Kidney glomerular epithelial cell (primary cell): Measurements from ENCODE around the gene COL11A2.

ENCODE experiments used
- DNase-seq: peaks from one replicate; lab custom pipeline; 2025; lab: John Stamatoyannopoulos, UW

The COL11A2 gene

GRCh38 chr6:33206027-33206863, 14.0 kb upstream of the COL11A2 start:
- DNase-seq: no peak

- DNase-seq: peak; percentile 45
Measured at GRCh38 chr6:33205191-33206026, 13.1 kb upstream of the COL11A2 start.

GRCh38 chr6:33204415-33205190, 12.3 kb upstream of the COL11A2 start, which contains the start of gene HSD17B8:
HSD17B8 (plus strand) TSS chr6:33204655; CDS start chr6:33204669, 14 bp downstream.
- peak; percentile 71 for DNase-seq

GRCh38 chr6:33204165-33204414, 11.8 kb upstream of the COL11A2 start:
- DNase-seq: no peak

GRCh38 chr6:33203443-33204164, 11.3 kb upstream of the COL11A2 start:
- DNase-seq: no peak

GRCh38 chr6:33202799-33203198, 10.5 kb upstream of the COL11A2 start:
- no peak for DNase-seq

GRCh38 chr6:33201935-33202334, 9.7 kb upstream of the COL11A2 start:
- DNase-seq: no peak

GRCh38 chr6:33201147-33201545, 8.9 kb upstream of the COL11A2 start:
- no peak for DNase-seq

- peak; percentile 98 for DNase-seq
Measured at GRCh38 chr6:33200219-33201146, 8.2 kb upstream of the COL11A2 start, which contains the start of the genes RXRB and SLC39A7. RXRB (minus strand) TSS chr6:33200665; CDS start chr6:33200476, 189 bp downstream. SLC39A7 (plus strand) TSS chr6:33200867; CDS start chr6:33201246, 379 bp downstream.

- DNase-seq: no peak
Measured at GRCh38 chr6:33199687-33200218, 7.5 kb upstream of the COL11A2 start.

GRCh38 chr6:33198853-33199436, 6.7 kb upstream of the COL11A2 start:
- DNase-seq: no peak

- DNase-seq: no peak
Measured at GRCh38 chr6:33198159-33198852, 6.0 kb upstream of the COL11A2 start.

GRCh38 chr6:33197431-33198048, 5.3 kb upstream of the COL11A2 start:
- peak; percentile 31 for DNase-seq

- no peak for DNase-seq
Measured at GRCh38 chr6:33195304-33196165, 3.3 kb upstream of the COL11A2 start.

- DNase-seq: no peak
Measured at GRCh38 chr6:33194431-33194979, 2.2 kb upstream of the COL11A2 start.

- no peak for DNase-seq
Measured at GRCh38 chr6:33193619-33194018, 1.4 kb upstream of the COL11A2 start.
